Measurements from ENCODE around the gene CIITA. TPM values are rescaled to one million over a fixed set of nuclear protein-coding genes. Genes with fewer than 3 reads are reported as not detected.
A peak's percentile ranks its signal among the peaks of the same experiment; 100 is the strongest.

Gene CIITA
- total and polyA plus RNA-seq, 12 donors: 1.3 to 48.1 (median 17.5) TPM

DNA sequence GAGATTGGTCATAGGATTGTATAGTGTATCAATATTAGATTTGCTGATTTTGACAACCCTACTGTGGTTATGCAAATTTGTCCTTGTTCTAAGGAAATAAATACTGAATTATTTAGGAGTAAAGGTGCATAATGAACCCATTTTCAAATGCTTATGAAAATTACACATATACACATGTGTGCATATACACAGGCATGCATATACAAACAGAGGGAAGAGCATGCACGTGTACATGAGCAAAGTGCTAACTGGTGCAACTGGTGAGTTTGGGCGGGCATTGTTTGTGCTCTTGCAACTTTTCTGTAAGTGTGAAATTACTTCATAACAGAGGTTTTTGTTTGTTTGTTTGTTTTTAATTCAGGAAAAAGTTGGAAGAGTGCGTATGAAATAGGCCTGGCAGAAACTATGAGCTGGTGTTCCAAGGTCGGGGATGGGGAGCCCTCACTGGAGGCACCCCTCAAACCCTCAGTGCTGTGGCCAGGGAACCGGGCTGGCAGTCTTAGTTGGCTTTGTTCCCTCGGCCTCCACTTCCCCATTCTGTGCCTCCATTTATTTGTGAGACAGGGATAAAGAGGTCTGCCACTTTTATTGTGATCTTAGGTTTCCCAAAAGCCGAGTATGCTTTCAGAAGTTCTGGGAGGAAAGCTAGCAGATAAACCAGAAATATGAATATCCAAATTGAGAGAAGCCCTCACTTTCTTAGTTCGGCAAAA is 59.4 kb downstream of the CIITA start:
- intact Hi-C loops (cut with DNase I): no loop called here
- TF ChIP-seq CTCF (IDR thresholded peaks at IDR 0.05) (no peak), POLR2A (IDR thresholded peaks at IDR 0.05) (no peak)
- no peaks in the 10 kb centered on the region for H3K9me3 ChIP-seq (replicated peaks in 1 of 3)
- H3K27me3 ChIP-seq: no peaks in the 10 kb centered on the region
- no peak overlapping the region for H3K4me3 ChIP-seq
- DNase-seq: no peak
- peaks cover 0 to 14% of the 10 kb centered on the region in 2 donors for H3K36me3 ChIP-seq (replicated peaks in 1 of 2)
- H3K4me1 ChIP-seq (replicated peaks in 1 of 2): peaks cover 79 to 90% of the 10 kb centered on the region in 2 donors
- WGBS, 4 donors: 41 to 46% (median 43%) methylated on average over 8 of the region's 8 CpGs
- peak overlapping the region in 4 of 5 donors; percentile 52 to 93 (median 85) for H3K27ac ChIP-seq

DNA sequence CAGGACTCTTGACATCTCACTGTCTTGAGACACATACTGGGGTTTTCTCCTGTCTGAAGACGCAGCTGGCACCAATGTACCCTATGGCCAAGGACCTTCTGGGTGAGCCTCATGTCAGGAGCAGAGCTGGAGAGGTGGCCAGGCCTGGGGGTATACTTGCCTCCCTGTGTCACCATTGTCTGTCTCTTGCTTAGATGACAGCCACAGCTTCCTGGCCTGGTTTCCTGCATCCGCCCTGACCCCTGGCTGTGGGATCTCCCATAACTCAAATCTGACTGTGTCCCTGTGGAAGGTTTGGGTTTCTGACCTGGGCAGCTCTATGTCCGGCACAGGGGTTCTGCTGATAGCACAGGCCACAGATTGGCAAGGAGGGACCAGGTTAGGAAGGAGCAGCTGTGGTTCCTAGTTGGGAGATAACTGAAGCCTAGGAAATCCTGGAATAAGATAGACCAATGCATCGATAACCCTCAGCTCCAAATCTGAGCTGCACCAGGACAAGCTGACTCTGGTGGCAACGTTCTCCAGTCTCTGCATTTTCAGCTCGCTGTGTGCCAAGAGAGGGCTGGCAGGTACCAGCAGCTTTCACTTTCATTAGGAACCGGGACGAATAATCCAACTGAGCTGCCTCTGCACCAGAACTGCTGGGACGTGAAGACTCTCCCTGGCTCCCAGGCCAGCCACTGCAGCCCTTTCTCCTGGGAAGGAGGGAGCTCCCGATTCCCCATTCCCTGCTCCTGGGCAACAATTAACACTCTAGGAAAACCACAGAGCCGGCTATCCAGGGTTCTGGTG is 60.3 kb downstream of the CIITA start:
- Histone ChIP-seq H3K4me1 (replicated peaks in 1 of 2) (peaks cover 79 to 86% of the 10 kb centered on the region in 2 donors), H3K4me3 (peak overlapping the region in 1 of 4 donors; percentile 96), H3K36me3 (replicated peaks in 1 of 2) (peaks cover 0 to 14% of the 10 kb centered on the region in 2 donors), H3K27me3 (no peaks in the 10 kb centered on the region), H3K9me3 (replicated peaks in 1 of 3) (no peaks in the 10 kb centered on the region), H3K27ac (peak overlapping the region; percentile 16 to 93 (median 83))
- WGBS, 4 donors: 11 to 19% (median 16%) methylated on average over 8 to 11 of the region's 11 CpGs
- intact Hi-C loops (cut with DNase I): no loop called here
- peak in 5 of 7 donors; percentile 65 to 84 (median 75) for DNase-seq
- TF ChIP-seq CTCF (IDR thresholded peaks at IDR 0.05): no peak
- peak in 1 of 2 donors; percentile 38 for TF ChIP-seq POLR2A (IDR thresholded peaks at IDR 0.05)

DNA sequence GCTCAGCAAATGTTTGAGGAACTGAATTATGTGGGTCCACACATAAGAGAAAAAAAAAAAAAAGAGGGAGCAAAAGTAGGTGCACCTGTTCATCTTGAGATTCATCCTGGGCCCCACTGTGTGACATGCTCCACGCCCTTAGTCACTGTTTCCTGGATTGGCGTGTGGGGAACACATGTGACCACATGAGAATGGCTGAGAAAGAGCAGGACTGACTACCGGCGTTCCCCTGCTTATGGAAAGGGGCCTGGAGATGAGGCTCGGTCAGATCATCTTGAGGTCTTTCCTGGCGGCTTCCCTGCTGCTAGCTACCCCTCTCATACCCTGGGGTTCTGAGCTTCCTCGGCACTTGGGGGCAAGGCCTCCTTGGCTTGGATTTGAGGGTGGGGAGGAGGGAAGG is 61.3 kb downstream of the CIITA start:
- TF ChIP-seq CTCF (IDR thresholded peaks at IDR 0.05): no peak
- TF ChIP-seq POLR2A (IDR thresholded peaks at IDR 0.05): no peak
- 46 to 58% (median 53%) methylated on average over 7 of the region's 7 CpGs for WGBS, 4 donors
- Histone ChIP-seq H3K4me3 (peak overlapping the region in 1 of 4 donors; percentile 96), H3K27me3 (no peaks in the 10 kb centered on the region), H3K27ac (peak overlapping the region; percentile 32 to 93 (median 83)), H3K36me3 (replicated peaks in 1 of 2) (peaks cover 0 to 4% of the 10 kb centered on the region in 2 donors), H3K9me3 (replicated peaks in 1 of 3) (no peaks in the 10 kb centered on the region), H3K4me1 (replicated peaks in 1 of 2) (peaks cover 78 to 86% of the 10 kb centered on the region in 2 donors)
- intact Hi-C loops (cut with DNase I): no loop called here
- DNase-seq: no peak

Measured in adrenal gland (tissue), 12 donors.